ENCODE results near the gene BET1. TPM values are rescaled to one million over a fixed set of nuclear protein-coding genes. Genes with fewer than 3 reads are reported as not detected.

The BET1 gene, protein sequence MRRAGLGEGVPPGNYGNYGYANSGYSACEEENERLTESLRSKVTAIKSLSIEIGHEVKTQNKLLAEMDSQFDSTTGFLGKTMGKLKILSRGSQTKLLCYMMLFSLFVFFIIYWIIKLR
- 37.9 and 50.5 TPM in 2 replicates for total RNA-seq

DNA sequence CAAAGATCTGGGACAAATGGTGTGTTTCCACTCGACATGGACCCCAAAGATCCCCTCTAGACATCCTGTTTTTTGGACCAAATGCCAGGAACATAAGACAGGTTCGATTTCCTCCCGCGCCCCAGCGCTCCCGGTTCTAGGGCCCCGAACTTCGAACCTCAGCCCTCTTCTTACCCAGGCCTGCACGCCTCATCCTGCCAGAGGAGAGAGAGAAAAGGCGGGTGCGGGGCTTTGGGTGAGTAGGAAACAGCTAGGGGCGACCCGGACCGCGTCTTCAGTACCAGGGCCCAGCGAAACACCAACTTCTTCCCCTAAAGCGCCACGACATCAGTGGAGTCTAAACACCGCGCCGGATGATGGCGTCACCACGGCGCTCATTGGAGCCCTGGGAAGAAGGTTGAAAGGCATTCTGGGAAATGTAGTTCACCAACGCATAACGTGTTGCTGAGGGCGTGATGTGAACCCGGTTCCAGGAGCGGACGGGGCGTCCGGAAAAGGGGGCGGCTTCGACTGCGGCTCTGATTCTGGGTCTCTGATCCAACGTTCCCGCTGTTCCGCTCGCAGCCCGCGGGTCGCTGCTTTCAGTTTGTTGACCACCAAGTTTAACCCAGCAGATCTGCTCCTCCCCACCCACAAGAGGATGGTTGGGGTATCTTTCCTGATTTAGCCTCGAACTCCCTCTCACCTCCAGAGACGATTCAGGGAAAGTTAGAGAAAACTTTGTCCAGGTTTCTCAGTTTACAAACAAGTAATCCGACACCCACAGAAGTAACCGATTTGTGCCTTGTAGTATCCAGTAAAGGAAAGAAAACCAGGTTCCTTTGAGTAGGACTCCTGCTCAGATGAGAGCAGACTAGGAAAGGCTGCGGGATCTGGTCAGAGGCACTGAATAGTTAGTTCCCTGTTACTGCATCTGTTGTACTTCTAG is at the start of gene BET1:
TSS of gene BET1 (minus strand) at position 332 of the 928 bp plus-strand sequence. CDS start at position 193, 139 bp downstream.

Other genes with a start within 250 kb of the BET1 start
- gene TFPI2, start 113.6 kb downstream of the BET1 start, total RNA-seq = 528 and 763 TPM in 2 replicates
- not detected in 2 replicates for gene GNGT1, start 97.8 kb downstream of the BET1 start, total RNA-seq
- gene GNG11, start 82.6 kb downstream of the BET1 start, total RNA-seq = 59.0 and 69.8 TPM in 2 replicates